ENCODE measurements around the gene WSCD2.

GRCh38 chr12:108101605-108102175 lies 27.4 kb upstream of the WSCD2 start:
- TF ChIP-seq POLR2A (IDR thresholded peaks at IDR 0.05), result no peak
- TF ChIP-seq CTCF (IDR thresholded peaks at IDR 0.05), result no peak
- no peak for TF ChIP-seq EP300 (IDR thresholded peaks at IDR 0.05)

Data from ovary (tissue), 3 donors.